HG03280 (cell line): Measurements from ENCODE around the gene MCM7.
A peak's percentile ranks its signal among the peaks of the same experiment; 100 is the strongest.

Source experiments
- ATAC-seq: cut with Tn5 transposase; IDR thresholded peaks from one replicate; pipeline ENCODE4 v1.9.1; 2021; ENCODE audit warnings: mild to moderate bottlenecking, moderate library complexity; ENCODE audit not compliant: unreplicated experiment

MCM7 gene

DNA sequence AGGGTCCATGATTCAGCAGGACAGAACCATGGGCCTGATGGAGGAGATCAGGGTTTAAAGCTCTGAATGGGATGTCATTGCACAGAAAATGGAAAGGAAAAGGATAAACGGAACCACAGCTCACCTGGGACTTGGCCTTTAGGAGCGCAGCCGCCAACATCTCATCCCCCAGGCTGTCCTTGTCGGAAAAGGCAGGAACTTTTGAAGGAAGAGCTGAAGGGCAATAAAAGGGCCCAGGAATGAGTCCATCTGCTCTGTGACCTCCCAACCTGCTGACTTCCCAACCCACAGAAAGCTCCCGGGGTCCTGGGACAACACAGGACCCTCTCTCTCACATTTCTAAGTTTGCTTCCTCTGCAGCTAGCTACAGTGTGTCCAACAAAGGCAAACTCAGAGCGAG is 25.8 kb downstream of the MCM7 start:
- no peak for ATAC-seq

DNA sequence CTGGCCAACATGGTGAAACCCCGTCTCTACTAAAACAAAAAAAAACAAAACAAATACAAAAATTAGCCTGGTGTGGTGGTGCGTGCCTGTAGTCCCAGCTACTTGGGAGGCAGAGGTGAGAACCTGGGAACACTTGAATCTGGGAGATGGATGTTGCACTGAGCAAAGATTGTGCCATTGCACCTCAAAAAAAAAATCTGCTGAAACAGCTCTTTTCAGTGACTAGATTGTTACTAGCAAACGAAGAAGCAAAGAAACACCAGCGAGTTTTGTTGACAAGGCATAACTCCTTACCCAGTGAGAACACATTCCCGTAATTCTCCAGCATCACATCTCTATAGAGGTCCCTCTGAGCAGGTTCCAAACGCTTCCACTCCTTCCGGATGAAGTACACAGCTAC is 26.4 kb downstream of the MCM7 start:
- no peak for ATAC-seq

DNA sequence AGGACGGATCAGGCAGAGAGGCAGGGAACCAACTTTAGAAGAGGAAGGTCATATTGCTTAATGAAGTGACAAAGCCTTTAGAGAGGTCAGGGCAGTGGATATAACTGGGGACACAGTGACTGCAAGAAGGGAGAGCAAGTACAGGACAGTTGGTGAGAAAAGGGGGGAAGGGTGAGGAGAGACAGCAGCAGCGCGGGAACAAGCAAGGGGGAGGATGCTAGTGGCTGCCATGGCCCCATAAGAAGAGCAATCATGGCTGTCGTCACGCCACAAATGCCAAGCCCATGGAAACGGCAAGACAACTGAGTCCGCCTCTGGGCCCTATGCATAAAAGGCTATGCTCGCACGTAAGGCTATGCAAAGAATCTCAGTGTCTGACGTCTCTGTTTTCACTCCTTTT is 28.7 kb downstream of the MCM7 start:
- ATAC-seq: no peak

DNA sequence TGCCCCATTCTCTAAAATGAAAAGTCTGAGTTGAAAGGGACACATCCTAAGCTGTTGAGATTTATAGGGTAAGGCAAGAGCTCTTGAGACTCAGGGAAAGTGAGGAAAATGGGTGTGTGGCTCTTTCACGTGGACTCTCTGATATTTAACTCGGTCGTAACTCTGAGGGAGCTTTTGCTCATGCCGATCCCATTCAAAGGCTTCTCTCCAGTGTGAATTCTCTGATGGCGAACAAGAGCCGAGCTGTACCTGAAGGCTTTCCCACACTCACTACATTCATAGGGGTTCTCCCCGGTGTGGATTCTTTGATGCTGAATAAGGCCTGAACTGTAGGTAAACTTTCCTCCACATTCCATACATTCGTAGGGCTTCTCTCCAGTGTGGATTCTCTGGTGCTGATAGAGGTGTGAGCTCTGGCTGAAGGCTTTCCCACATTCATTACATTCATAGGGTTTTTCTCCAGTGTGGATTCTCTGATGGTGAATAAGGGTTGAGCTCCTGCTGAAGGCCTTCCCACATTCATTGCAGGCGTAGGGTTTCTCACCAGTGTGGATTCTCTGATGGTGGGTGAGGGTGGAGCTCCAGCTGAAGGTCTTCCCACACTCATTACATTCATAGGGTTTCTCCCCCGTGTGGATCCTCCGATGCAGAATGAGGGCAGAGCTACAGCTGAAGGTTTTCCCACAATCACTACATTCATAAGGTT is 30.0 kb downstream of the MCM7 start:
- ATAC-seq: no peak

DNA sequence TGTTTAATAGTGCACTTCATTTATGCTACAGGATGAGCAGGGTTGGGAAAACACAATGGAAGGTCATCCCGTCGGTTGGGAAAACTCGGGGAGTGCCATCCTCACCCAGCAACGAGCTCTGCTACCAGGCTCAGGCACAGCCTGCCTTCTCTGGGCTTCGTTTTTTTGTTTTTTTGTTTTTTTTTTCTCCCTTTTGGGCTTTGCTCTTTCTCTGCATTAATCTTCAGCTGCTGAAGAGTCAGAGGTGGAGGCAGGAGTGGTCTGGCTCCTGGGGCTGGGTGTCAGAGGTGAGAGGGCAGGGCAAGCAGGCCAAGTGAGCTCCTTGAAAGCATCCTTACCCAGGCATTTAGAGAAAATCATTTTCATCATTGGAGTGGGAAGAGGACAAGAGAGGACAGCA is 31.2 kb downstream of the MCM7 start:
- ATAC-seq: no peak

DNA sequence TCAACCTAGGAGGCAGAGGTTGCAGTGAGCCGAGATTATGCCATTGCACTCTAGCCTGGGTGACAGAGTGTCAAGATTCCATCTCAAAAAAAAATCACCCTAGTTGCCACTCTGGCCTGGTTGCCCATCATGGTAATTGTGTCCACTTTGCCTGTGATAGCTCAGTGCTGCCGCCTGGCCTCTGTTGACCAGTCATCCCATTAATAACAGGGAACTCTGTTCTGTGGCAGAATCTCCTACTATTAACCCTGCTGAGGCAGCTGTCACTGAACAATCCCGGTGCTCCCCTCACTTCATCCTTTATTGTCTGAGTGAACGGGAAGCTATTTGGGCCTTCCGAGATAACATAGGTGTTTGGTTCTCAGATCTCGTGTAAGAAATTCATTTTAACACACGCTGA is 34.2 kb downstream of the MCM7 start:
- ATAC-seq: no peak

DNA sequence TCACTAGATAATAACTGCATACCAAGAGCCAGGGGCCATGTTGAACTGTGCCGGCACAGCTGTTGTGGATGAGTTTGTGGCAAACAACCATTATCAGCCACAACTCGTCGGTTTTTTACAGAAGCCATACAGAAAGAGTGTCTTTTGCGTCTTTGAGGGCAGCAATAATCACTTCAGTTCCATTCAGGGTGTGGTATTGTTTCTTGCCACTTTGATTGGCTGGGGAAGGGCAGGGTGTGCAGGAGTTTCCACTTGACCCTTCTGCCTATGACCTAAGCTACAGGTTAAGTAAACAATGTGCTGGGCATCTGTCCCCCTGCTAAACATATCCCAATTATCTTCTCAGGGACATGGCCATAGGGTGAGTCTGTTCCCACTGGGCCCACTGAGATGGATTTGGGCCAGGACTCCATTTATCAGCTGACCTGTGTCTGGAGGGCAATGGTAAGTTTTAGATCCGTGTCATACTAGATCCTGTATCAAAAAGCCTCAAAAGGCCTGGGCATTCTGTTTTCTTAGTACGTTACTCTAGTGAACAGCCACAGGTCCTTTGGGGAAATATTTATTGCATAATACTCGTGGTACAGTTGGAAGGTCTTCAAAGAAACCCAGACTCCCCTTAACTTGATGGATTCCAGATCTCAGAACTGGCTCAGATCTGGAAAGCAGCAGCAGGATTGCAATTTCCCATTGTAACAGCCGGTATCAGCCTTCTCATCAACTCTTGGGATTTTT is 35.6 kb downstream of the MCM7 start:
- no peak for ATAC-seq

DNA sequence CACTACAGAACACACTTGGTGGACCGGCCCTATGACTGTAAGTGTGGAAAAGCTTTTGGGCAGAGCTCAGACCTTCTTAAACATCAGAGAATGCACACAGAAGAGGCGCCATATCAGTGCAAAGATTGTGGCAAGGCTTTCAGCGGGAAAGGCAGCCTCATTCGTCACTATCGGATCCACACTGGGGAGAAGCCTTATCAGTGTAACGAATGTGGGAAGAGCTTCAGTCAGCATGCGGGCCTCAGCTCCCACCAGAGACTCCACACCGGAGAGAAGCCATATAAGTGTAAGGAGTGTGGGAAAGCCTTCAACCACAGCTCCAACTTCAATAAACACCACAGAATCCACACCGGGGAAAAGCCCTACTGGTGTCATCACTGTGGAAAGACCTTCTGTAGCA is 37.0 kb downstream of the MCM7 start:
- ATAC-seq: no peak

DNA sequence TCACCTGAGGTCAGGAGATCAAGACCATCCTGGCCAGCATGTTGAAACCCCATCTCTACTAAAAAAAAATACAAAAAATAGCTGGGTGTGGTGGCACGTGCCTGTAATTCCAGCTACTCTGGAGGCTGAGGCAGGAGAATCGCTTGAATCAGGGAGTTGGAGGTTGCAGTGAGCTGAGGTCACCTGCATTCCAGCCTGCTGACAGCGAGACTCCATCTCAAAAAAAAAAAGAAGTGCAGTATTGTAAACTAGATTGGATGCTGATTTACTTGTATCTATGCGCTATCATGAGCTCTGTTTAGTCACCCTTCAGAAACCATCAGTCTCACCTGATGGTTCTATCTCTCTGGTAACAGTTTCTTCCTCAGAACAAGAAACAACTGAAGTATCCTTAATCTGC is 37.8 kb downstream of the MCM7 start:
- no peak for ATAC-seq

DNA sequence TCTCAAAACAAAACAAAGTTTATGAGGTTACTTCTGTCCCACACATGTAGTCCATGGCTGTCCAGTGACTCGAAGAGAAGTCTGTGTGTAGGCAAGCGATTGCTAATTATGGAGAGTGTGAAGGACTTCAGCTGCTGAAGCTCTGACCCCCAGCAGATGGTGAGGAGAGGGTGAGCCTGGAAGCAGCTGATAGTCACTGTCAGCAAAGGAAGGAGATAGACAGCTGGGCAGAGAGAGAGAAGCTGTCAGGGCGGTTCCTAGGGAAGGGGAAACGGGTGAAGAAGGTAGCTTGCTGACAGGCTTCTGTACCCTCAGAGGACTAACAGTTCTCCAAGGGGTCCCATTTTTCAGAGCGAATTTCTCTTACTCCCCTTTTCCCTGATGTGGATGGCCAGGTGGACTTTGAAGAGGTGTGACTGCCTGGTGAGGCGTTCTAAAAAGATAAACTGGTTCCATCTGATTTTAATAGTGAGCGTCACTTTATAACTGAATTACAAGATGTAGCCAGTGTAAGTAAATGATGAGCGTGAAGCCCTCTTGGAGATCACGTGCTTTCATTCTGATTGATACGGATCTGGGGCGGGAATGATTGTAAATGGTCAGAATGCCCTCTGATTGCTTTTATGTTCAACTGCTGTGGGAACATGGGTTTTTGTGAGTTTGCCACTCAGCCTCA is 39.5 kb downstream of the MCM7 start:
- ATAC-seq: no peak

DNA sequence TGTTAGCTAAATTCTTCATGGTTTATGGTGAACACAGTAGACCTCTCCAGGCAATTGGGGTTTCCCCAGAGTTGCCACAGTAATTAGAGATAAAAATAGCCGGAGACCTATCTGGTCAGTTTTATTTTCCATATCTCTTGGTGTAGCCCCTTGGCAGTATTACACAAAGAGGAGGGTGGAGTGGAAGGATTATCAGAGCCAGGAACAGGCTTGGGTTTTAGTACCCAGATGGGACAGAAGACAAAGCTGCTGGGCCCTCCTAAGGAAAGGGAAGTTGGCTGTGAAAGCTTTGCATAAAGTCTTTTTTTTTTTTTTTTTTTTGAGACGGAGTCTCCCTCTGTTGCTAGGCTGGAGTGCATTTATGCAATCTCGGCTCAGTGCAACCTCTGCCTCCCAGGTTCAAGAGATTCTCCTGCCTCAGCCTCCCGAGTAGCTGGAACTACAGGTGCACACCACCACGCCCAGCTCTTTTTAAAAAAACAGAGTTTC is 41.9 kb downstream of the MCM7 start:
- no peak for ATAC-seq

DNA sequence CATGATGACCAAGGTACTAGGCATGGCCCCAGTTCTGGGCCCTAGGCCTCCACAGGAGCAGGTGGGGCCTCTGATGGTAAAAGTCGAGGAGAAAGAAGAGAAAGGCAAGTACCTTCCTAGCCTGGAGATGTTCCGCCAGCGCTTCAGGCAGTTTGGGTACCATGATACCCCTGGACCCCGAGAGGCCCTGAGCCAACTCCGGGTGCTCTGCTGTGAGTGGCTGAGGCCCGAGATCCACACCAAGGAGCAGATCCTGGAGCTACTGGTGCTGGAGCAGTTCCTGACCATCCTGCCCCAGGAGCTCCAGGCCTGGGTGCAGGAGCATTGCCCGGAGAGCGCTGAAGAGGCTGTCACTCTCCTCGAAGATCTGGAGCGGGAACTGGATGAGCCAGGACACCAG is 44.2 kb downstream of the MCM7 start:
- no peak for ATAC-seq

DNA sequence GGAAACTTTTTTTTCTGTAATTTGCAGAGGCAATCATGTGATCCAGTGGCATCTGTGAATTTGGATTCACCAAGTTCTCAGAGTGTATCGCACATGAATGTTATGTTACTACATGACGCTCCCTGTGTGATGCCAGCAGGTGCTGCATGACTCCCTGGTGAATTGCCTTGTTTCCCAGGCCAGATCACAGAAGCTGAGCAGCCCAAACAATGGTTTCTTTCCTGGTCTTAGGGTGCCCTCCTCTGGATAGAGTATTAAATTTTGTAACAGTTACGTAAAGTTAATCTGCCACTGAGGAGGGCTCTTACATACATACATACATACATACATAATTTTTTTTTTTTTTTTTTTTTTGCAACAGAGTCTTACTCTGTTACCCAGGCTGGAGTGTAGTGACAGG is 48.0 kb downstream of the MCM7 start:
- ATAC-seq: no peak

DNA sequence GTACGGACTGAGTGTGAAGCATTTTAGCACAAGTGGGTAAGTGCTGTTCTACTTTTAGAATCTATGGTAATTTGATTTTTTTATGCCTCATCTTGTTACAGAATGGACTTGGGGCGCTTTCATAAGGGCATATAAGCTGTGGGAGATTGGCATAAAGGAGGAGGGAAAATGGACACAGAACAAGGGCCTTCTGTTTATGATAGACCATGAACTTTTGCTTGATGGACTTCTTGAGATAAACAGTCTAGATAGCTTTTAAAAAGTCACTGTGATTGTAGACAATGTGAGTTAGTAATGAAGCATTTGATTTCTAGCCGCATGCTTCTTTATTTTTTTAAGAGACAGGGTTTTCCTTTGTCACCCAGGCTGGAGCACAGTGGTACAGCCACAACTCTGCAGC is 49.6 kb downstream of the MCM7 start:
- no peak for ATAC-seq

DNA sequence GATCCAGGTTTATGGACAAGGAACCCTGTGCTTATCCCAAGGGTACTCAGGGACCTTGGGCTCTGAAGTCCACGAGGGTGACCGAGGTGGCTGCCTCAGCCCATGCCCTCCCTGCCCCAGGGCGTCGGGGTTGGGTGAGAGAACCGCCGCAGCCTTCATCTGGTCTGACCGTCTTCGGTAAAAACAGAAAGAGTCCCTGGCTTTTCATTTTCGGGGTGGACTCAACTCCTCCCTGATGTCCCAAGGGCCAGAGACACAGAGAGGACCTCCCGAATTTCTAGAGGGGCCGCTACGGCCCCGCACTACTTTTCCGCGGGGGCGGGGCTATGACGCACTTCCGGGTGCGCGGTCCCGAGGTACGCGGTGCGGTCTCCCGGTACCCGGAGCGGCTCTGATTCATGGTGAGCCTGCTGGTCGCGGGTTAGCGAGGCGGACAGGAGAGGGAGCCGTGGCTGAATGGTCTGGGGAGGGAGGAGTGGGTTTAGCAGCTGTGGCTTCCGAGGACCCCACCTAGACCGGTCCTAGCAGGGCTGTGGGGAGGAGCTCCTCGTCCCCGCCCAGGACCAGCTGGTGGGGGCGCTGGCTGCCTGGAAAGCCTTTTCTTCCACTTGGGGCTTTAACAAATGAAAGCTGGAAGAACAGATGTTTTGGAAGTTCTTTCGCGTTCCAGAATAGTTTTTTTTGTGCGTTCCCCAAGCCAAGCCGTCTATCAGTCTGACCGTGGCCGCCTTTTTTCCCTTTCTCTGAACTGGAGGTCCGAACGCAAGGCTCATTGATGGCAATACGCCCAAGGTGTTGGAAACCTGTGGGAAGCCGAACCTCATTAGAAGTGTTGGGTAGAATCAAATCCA is 51.5 kb downstream of the MCM7 start, which contains the start of gene ZSCAN21:
TSS of gene ZSCAN21 (plus strand) at position 334 of the 851 bp plus-strand sequence. CDS start 7,233 bp downstream, outside the sequence.
- ATAC-seq: peak; percentile 84

DNA sequence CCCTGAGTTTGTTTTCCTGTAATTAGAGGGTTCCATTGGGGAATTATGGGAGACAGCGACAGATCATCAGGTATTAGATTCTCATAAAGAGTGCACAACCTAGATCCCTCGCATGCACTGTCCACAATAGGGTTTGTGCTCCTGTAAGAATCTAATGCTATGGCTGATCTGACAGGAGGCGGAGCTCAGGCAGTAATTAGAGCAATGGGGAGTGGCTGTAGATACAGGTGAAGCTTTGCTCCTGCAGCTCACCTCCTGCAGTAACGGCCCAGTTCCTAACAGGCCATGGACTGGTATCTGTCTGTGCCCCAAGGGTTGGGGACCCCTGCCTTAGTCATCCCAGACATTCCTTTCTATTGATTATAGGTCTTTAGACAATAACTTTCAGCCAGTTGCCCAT is 52.5 kb downstream of the MCM7 start:
- ATAC-seq: no peak

DNA sequence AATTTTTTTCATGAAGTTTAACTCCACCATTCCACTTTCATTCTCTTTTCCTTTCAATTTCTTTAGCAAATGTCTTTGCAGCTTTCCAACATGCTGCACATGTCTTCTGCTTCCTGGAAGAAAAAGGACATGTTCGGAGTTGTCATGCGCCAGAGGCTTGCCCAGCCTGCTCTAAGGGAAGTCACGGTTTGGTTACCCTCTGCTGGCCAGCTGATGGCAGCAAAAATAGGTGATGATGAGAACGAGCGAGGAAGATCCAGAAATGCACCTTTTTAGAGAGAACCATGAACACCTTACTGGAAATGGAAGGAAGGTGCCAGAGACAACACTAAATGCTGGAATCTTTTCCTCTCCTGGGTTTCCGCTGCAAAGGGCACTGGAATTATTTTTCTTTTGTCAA is 56.5 kb downstream of the MCM7 start:
- ATAC-seq: no peak
